GM15510 (cell line): ENCODE data around the gene CPNE4.

Source experiments
- POLR2A ChIP-seq: IDR thresholded peaks from 3 replicates; pipeline ENCODE4 v1.6.1; 2011; ENCODE audit warnings: borderline replicate concordance; ENCODE audit not compliant: insufficient read length; ENCODE audit errors: extremely low read depth

The CPNE4 gene

DNA sequence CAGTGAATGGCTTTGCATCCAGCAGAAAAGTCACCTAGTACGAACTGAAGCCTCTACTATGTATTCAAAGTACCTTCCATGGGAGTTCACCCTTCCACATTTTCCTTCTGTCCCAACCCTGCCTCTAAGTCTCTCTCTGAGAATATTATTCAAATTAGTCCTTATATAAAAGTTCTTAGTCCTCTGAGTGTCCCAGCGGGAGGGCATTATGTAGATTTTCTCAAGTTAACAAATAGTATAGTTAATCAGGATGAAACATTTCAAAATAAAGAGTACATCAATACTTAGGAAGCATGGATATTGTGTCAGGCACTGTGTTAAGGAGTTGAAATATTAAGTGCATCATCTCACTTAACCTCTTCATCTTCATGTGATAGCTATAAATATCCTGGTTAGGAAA, 223.3 kb downstream of the CPNE4 start:
- TF ChIP-seq POLR2A = no peak

DNA sequence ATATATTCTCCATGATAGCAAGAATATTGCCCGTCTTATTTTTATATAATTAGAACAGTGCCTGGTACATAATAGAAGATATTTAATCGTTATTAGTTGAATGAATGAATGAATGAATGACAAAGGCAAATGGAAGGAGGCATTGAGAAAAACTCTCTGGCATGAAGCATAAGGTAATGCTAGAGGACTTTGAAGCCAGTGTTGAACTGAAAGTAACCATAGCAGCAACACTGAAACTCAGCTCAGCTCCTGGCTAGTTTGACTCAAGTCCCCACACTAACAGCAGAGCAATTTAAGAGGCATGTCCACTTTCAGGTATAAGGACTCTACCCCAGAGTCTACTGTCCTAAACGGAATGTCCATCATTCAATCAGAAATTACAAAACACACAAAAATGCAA, 227.0 kb downstream of the CPNE4 start:
- TF ChIP-seq POLR2A = no peak

DNA sequence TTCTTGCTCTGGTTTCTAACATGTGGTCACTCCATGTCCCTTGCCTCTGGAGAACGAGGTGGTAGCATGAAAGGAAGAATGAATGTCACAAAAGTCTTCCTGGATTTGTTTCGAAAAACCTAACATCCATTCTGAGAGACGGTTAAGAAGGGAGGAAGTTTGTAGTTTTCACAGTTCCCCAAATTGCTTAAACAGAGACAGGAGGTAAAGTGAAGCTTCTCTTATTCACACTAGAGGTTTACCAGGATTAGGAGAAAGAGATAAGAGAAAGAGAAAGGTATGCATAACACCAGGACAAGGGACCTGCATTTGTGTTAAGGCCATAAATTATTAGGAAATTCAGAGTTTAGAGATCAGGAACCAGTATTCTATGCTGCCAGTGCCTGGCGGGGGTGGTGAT, 228.1 kb downstream of the CPNE4 start:
- TF ChIP-seq POLR2A = no peak

DNA sequence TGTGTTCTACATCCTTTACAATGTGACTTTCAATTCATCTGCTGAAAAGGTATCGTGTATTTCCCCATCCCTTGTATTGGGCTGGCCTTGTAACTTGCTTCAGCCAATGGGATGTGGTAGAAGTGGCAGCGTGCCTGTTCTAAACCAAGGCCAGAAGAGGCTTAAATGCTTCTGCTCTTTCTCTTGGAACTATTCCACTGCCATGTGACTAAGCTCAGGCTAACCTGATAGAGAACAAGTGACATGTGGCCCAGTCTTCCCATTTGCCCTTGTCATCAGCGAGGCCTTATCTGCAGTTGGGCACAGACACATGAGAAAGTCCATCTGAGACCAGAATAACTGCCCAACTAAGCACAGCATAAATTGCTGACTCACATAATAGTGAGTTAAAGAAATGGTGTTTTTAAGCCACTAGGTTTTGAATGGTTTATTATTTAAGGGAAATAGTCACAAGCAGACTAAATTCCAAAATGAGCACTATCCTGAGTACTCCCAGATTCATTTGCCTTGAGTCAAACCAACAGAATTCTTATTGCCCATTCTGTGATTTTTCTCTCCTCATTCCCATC, 230.2 kb downstream of the CPNE4 start:
- no peak for TF ChIP-seq POLR2A

DNA sequence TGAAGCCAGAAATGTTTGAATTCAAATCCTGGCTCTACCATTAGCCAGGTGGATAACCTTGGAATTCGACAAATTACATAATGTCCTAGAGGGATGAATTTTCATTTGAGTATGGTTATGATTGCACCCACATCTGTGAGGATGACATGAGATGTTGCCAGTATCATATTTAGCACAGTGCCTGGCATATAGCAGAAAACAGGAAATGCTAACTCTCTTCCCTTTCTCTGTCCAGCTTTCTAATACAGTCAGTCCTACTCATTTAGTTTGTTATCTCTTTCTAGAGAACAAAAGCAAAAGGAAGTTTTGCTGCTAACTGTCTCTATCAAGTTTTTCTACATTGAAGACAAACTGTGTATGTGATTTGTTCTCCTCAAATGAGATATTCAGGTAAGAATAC, 231.7 kb downstream of the CPNE4 start:
- TF ChIP-seq POLR2A = no peak

DNA sequence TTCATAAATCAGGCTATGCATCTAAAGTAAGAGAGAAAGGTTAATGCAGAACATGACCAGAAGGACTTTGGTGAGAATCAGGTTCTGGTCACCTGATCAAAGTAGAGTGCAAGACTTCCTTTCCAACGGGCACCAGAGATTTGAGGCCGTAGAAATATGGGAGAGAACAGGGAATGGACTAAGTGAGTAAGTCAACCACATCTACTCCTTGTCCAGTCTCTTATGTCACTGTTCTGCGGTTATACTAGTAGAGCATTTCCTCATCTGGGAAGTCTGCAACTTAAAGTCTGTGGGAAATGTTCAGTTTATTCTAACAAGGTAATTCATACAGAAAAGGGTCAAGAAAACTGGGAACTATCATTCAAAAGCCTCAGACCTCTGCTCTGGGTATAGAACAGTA, 232.8 kb downstream of the CPNE4 start:
- no peak for TF ChIP-seq POLR2A

DNA sequence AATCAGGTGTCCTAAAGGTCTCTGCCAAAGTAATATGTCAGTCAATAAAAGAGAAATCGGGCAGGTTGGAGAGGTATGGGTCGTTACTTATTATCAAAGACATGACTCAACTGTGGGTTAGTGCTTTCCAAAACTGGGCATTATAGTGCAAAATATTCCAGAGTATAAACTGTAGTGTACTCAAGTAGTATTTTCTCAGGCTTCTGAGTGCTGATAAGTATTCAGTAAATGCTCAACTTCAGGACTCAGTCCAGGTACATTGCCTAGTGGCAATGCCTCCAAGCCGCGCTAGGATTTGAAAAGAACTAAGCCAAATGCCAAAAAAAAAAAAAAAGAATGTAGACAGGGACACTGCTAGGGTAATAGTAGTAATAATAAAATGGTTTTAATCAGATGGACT, 233.2 kb downstream of the CPNE4 start:
- TF ChIP-seq POLR2A = no peak

DNA sequence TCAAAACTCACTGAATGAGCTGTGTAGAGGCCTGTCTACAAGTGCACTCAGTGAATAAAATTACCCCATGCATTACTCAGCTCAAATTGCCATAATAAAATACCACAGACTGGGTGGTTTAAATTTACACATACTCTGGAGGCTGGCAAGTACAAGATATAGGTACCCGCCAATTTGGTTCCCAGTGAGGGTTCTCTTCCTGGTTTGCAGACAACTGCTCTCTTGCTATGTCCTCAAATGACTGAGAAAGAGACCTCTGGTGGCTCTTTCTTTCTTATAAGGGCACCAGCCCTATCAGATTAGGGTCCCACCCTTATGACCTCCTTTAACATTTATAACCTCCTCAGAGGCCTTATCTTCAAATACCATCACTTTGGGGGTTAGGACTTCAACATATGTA, 237.0 kb downstream of the CPNE4 start:
- TF ChIP-seq POLR2A = no peak

DNA sequence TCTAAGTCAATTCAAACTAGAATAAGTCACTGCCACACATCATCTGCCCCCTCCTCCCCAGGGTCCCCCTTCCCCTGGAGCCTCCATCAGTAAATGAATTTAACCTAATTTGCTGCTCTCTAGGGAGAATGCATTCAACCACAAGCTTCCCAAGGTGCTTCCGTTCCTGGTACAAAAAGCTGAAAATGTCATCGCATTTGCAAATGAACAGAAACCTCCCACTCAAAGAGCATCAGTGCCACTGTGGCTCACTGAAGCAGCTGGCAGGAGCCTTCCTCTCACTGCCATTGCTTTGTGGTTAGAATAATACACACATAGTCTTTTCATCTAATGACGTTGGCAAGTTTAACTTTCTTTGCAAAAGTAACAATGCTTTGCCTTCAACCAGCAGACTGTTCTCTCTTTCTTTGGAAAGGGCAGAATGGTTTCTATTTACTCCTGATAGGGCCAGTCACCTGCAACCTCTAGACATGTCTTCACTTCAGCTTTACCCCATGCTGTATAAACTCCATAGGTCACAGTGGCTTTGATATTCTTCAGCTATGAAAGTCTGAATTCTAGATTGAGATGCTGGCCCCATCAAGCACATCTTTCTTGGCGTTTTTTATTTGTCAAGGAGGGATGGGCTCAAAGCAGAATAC, 238.1 kb downstream of the CPNE4 start:
- no peak for TF ChIP-seq POLR2A

DNA sequence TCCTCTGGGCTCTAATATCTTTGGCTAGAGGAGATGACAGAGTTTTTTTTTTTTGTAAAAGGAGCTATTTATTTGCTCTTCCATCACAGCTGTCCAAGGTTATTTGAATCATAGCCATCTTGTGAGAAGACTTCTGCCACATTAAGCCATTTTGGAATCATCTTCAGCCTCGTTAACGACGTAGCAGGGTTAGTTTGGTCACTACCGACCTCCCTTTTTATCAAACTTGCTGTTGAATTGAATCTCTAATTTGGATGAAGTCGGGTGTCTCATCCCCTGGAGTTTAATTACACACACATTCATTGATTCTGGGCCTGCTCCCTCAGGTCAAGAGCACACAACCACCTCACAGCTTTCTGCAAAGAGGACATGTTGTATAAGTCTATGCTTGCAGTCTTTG, 238.7 kb downstream of the CPNE4 start:
- TF ChIP-seq POLR2A = no peak

DNA sequence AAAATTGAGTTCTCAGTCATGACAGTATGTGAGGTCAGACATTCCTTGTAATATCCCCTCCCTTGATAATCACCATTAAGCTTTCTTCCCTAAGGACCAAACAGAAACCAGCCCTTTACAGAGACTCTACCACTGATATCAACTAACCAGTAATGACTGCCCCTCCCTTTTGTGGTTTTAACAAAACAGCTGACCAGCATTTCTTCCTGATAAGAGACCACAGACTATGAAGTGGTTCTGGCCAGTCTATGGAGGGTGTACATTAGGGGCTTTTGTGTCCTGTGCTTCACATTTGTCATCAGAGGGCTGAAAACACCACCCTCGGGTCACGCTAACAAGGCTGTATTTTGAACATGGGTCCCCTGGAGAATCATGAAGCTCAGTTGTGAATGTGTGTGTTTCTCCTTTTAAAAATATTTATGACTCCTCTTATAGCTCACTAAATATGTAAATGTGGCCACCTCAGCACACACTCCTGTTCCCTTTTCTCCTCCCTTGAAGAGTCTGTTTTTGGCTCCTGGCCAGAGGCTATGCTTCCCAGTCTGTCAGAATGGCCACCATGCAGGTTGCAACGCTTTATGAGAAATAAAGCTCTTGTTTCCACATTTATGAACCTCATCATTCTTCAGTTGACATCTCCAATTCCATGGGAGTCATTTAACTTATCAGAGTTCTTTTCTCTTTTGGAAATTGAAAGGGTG, 239.3 kb downstream of the CPNE4 start:
- no peak for TF ChIP-seq POLR2A

DNA sequence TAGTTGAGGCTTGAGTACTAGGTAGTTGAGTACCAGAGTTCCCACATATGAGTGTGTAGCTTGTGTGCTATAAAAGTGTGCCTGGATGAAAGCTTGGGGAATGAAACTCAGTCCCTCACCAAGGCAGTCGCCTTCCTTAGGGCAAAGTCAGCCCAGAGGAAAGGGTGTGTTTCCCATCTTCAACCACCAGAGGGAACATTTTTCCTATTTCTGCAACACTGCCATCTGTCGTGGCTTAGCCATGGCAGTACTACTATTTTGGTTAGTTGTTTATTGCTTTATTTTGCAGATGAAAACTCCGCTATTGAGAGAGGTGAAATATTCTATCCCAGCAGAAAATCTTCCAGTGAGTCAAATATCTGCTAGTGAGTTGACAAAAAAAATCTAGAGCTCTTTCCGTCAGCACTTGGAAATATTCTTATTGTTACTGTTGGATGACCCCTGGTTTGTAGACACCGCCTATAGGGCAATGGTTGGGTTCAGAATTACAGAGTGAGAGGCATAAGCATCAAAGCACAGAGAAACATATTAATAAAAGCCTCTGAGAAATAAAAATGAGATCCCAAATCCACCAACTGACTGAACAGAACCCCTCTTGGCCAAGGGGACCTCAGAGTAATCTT, 239.9 kb downstream of the CPNE4 start:
- no peak for TF ChIP-seq POLR2A

DNA sequence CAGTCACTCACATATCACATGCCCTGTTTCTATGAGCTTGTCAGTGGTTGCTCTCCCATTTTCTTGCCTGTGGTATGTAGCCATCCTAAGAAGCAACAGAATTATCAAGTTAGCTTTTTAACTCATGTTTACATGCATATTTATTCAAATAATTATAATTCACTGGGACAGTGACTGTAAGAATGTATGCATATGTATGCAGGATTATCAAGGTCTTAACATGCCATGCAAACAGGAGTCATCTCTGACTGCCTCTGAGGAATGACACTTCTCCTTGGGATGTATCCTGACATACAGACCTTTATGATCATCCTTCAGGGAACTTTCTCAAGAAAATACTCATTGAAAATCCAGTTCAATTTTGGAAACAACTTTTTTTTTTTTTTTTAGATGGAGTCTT, 240.9 kb downstream of the CPNE4 start:
- TF ChIP-seq POLR2A = no peak

DNA sequence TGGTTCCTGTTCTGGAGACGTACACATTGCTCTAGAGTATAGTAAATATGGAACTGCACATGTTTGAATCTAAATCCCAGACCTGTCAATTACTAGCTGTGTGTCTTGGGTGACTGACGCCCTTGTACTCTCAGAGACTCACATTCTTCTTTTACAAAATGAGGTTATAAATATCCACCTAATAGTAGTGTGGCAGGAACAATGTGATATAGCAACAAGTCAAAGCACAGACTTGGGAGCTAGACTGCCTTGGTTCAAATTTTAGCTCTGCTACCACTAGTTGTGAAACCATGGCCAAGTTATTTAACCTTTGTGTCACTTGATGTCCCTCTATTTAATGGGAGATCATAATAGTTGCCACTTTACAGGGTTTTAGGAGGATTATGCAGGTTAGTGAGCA, 245.6 kb downstream of the CPNE4 start:
- TF ChIP-seq POLR2A = no peak

DNA sequence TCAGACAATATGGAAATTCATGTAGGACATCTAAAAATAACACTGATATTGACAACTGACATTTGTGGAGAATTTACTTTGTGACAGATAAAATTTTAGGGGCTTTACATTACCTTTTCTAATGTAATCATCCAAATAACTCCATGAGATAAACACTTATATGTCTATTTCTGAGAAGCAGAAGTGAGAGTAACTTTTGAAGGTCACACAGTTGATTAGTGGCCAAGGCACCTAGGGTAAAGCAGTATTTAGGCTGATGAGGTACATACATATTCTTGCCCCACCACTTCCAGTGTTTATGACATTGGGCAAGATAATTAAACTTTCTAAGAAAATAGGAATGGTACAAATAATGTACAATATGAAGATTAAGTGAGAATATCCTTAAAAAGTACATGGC, 248.4 kb downstream of the CPNE4 start:
- TF ChIP-seq POLR2A = no peak

DNA sequence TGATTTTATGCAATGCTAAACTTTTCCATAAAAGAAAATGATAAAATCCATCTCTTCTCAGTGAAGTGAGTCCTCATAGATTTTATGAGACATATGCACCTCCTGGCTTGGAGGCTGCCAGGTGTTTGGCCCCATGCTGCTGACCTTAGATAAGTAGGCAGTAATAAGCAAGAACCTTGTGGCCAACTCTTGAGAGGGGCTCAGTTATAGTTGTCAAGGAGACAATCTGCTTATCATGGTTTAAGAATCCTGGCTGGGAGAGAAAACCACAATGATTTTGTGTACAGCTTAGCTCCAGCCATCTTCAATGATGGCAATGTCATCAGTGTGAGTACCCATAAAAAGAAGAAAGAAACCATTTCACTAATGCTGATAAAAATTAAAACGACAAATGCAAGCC, 252.1 kb downstream of the CPNE4 start:
- TF ChIP-seq POLR2A = no peak
